K562 (cell line): ENCODE data around the gene CLTA. TPM values are rescaled to one million over a fixed set of nuclear protein-coding genes. Genes with fewer than 3 reads are reported as not detected.

Experiments
- ARNT ChIP-seq, 2 experiments: fragments of 450-650 bp; IDR thresholded peaks; 2 replicates each; pipeline ENCODE4 v1.6.1; 2016; ENCODE audit warnings: mild to moderate bottlenecking in 1 of 2
- CC2D1A ChIP-seq: fragments of 450-650 bp; IDR thresholded peaks from 2 replicates; pipeline ENCODE4 v1.6.1; 2017; ENCODE audit warnings: mild to moderate bottlenecking
- CHD2 ChIP-seq: IDR thresholded peaks from 2 replicates; pipeline ENCODE4 v1.6.1; 2011; ENCODE audit warnings: low read depth, low read length
- HBP1 ChIP-seq: fragments of 450-650 bp; formaldehyde crosslinking; IDR thresholded peaks from 2 replicates; pipeline ENCODE4 v1.4.0; 2022; ENCODE audit warnings: missing genetic modification characterization
- MTA2 ChIP-seq: fragments of 450-650 bp; IDR thresholded peaks from 2 replicates; pipeline ENCODE4 v1.6.1; 2016; ENCODE audit warnings: low read depth
- NCOA6 ChIP-seq: fragments of 450-650 bp; IDR thresholded peaks from 2 replicates; pipeline ENCODE4 v1.6.1; 2017; ENCODE audit warnings: mild to moderate bottlenecking
- NFYB ChIP-seq: IDR thresholded peaks from 2 replicates; pipeline ENCODE4 v1.6.1; 2011; ENCODE audit warnings: mild to moderate bottlenecking, moderate library complexity; ENCODE audit not compliant: insufficient read length; ENCODE audit errors: extremely low read depth
- POLR2G ChIP-seq: fragments of 200-400 bp; formaldehyde crosslinking; IDR thresholded peaks from 2 replicates; pipeline ENCODE4 v1.6.1; 2017; ENCODE audit warnings: low read depth, mild to moderate bottlenecking, antibody characterized with exemption, low read length, moderate library complexity
- RERE ChIP-seq: sonication (generic); formaldehyde crosslinking; IDR thresholded peaks from 2 replicates; pipeline ENCODE4 v1.8.0; 2023; ENCODE audit warnings: missing genetic modification reagents, mild to moderate bottlenecking, borderline replicate concordance
- RNF2 ChIP-seq: sonication (generic); IDR thresholded peaks from 2 replicates; pipeline ENCODE4 v1.6.1; 2016
- SIN3A ChIP-seq, 2 experiments: fragments of 150-350 bp in 1 of 2; IDR thresholded peaks; 2 replicates each; pipeline ENCODE4 v1.6.1; 2011 to 2016; ENCODE audit warnings: borderline replicate concordance in 2 of 2, low read depth in 2 of 2, low read length in 2 of 2, mild to moderate bottlenecking in 2 of 2, moderate library complexity in 2 of 2; ENCODE audit not compliant: control insufficient read depth in 1 of 2
- SMAD2 ChIP-seq: fragments of 150-350 bp; IDR thresholded peaks from 2 replicates; pipeline ENCODE4 v1.6.1; 2014; ENCODE audit warnings: low read depth, mild to moderate bottlenecking, low read length
- SREBF2 ChIP-seq: sonication (generic); formaldehyde crosslinking; IDR thresholded peaks from 2 replicates; pipeline ENCODE4 v1.4.0; 2020; ENCODE audit warnings: mild to moderate bottlenecking, missing genetic modification reagents
- TBP ChIP-seq: optimal IDR thresholded peaks from 2 replicates; pipeline ENCODE3; 2011; ENCODE audit warnings: low read depth, low read length, improper control_type of control experiment
- U2AF2 ChIP-seq: fragments of 200-400 bp; formaldehyde crosslinking; optimal IDR thresholded peaks from 2 replicates; pipeline ENCODE3; 2017; ENCODE audit warnings: low read depth, mild to moderate bottlenecking, low read length
- ZNF124 ChIP-seq: sonication (generic); formaldehyde crosslinking; IDR thresholded peaks from 2 replicates; pipeline ENCODE4 v1.8.1; 2022; ENCODE audit warnings: missing genetic modification reagents
- ZNF146 ChIP-seq: IDR thresholded peaks from one replicate; pipeline ENCODE4 v1.6.1; 2018; ENCODE audit warnings: missing compliant biosample characterization; ENCODE audit not compliant: unreplicated experiment
- polyA plus RNA-seq, 8 experiments: library from polyadenylated mRNA; depleted of rRNA in 4 of 8; stranded (reverse) in 5 of 8; unstranded in 3 of 8; fragments of >200 nt; fragmentation: Nextera tagmentation in 2 of 8; fragmentation: Illumina TruSeq in 1 of 8; extraction: Ambion mirVana in 2 of 8; extraction: Trizol in 1 of 8; gene quantifications; 2 replicates each; pipeline versions ENCODE4 v1.2.1 to v1.2.3, GENCODE V29; 2011 to 2014; ENCODE audit warnings: inconsistent platforms in 1 of 8, missing spikeins in 1 of 8
- total RNA-seq, 7 experiments: library from RNA; depleted of rRNA in 6 of 7; stranded (reverse); fragments of >200 nt in 6 of 7; fragmentation: Illumina TruSeq in 2 of 7; extraction: Trizol in 2 of 7; gene quantifications; 2 replicates each; pipeline versions ENCODE4 v1.2.1 to v1.2.3, GENCODE V29; 2011 to 2021; ENCODE audit warnings: low replicate concordance in 1 of 7
- TF ChIP-seq, protein P1 (sequence below): IDR thresholded peaks from 2 replicates; pipeline ENCODE4 v1.6.1; 2014; ENCODE audit warnings: antibody characterized with exemption
- TF ChIP-seq, protein P2 (sequence below): fragments of 450-650 bp; IDR thresholded peaks from 2 replicates; pipeline ENCODE4 v1.6.1; 2016; ENCODE audit warnings: borderline replicate concordance

Gene CLTA
- total and polyA plus RNA-seq, 9 of the 15 experiments (the other 6 are each of a cell fraction or from before 2014, with no cell fraction given), result 37.8 to 219 (median 144) TPM

DNA sequence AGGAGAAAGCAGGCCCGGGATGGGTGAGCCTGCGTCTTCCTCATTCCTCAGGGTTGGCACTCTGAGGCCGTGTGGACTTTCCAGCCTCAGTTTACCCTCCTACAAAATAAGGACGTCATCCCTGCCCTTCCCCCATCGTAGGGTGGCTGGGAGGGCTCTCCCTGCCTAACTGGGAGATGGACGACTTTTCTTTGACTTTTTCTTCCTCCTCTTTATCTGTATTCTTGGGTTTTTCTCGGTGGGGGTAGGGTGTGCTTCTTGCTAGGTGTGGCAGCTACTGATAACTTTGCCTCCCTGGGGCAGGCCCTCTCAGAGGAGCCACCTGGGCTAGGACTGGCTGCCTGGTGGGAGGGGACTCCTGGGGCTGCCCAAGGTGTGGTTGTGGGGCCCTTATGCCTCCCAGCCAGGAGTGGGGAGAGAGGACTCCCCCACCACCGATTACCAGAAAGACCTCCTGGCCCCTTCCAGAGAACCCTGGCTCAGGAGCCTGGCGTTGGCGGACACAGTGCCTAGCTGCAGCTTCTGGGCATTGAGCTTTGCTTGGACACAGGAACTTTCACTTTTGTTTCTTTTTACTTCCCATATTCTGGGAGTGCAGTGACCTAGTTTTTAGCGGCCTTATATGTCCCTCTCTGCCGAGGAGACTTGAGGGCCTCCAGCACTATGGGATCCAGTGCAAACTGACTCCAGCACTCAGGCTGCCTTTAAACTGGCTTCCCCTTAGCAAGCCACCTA lies 48.0 kb upstream of the CLTA start (continued):
- no peak for TF ChIP-seq HBP1 (CRISPR knock-in tag)
- no peak for TF ChIP-seq RERE (CRISPR knock-in tag)
- TF ChIP-seq POLR2G, result no peak
- TF ChIP-seq ZNF124 (CRISPR knock-in tag), result no peak
- TF ChIP-seq, protein P1, sequence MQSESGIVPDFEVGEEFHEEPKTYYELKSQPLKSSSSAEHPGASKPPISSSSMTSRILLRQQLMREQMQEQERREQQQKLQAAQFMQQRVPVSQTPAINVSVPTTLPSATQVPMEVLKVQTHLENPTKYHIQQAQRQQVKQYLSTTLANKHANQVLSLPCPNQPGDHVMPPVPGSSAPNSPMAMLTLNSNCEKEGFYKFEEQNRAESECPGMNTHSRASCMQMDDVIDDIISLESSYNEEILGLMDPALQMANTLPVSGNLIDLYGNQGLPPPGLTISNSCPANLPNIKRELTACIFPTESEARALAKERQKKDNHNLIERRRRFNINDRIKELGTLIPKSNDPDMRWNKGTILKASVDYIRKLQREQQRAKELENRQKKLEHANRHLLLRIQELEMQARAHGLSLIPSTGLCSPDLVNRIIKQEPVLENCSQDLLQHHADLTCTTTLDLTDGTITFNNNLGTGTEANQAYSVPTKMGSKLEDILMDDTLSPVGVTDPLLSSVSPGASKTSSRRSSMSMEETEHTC, result no peak
- no peak for TF ChIP-seq CC2D1A
- no peak for TF ChIP-seq NFYB
- TF ChIP-seq MTA2, result peak; percentile 41; the same call in 1 of the 2 replicates
- no peak for TF ChIP-seq RNF2
- TF ChIP-seq ZNF146 (CRISPR knock-in tag), result no peak
- peak; percentile 34 for TF ChIP-seq TBP
- TF ChIP-seq SREBF2 (CRISPR knock-in tag), result no peak
- TF ChIP-seq ARNT (IDR thresholded peaks at IDR 0.05), result no peak
- TF ChIP-seq NCOA6, result no peak
- no peak for TF ChIP-seq SIN3A (IDR thresholded peaks at IDR 0.05; ENCODE audit: borderline replicate concordance in 2 of 2, control insufficient read depth in 1 of 2, low read depth in 2 of 2, low read length in 2 of 2)
- TF ChIP-seq CHD2, result 0 out of 2 replicates have a peak, but pooled peaks have one; percentile 34
- no peak for TF ChIP-seq U2AF2
- TF ChIP-seq SMAD2, result no peak
- TF ChIP-seq, protein P2, sequence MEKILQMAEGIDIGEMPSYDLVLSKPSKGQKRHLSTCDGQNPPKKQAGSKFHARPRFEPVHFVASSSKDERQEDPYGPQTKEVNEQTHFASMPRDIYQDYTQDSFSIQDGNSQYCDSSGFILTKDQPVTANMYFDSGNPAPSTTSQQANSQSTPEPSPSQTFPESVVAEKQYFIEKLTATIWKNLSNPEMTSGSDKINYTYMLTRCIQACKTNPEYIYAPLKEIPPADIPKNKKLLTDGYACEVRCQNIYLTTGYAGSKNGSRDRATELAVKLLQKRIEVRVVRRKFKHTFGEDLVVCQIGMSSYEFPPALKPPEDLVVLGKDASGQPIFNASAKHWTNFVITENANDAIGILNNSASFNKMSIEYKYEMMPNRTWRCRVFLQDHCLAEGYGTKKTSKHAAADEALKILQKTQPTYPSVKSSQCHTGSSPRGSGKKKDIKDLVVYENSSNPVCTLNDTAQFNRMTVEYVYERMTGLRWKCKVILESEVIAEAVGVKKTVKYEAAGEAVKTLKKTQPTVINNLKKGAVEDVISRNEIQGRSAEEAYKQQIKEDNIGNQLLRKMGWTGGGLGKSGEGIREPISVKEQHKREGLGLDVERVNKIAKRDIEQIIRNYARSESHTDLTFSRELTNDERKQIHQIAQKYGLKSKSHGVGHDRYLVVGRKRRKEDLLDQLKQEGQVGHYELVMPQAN, result no peak
